Loucy (cell line): ENCODE measurements around the gene ATP11C.

Experiments
- H2AFZ ChIP-seq: fragments of 200-600 bp; sonication (generic); 2 replicates; pipeline ENCODE4 v1.6.0; 2016; ENCODE audit warnings: antibody characterized with exemption, mild to moderate bottlenecking, low read length, moderate library complexity
- H3F3A ChIP-seq: fragments of 200-600 bp; 2 replicates; pipeline ENCODE4 v1.6.0; 2016; ENCODE audit warnings: antibody characterized with exemption, low read depth, mild to moderate bottlenecking
- H3K27me3 ChIP-seq: fragments of 200-600 bp; sonication (generic); 2 replicates; pipeline ENCODE4 v1.6.1; 2014; ENCODE audit warnings: low read length, mild to moderate bottlenecking; ENCODE audit not compliant: insufficient read depth, poor library complexity, severe bottlenecking
- H3K36me3 ChIP-seq: fragments of 200-600 bp; sonication (generic); 2 replicates; pipeline ENCODE4 v1.6.1; 2016; ENCODE audit warnings: low read length; ENCODE audit not compliant: insufficient read depth
- H3K4me1 ChIP-seq: fragments of 200-600 bp; sonication (generic); 2 replicates; pipeline ENCODE4 v1.5.1; 2014; ENCODE audit warnings: low read length, mild to moderate bottlenecking; ENCODE audit not compliant: insufficient read depth, poor library complexity, severe bottlenecking
- H3K4me2 ChIP-seq: fragments of 200-600 bp; sonication (generic); 2 replicates; pipeline ENCODE4 v1.6.0; 2014; ENCODE audit warnings: antibody characterized with exemption, low read length, low read depth, mild to moderate bottlenecking; ENCODE audit not compliant: poor library complexity, severe bottlenecking
- H3K4me3 ChIP-seq: fragments of 200-600 bp; sonication (generic); 2 replicates; pipeline ENCODE4 v1.5.1; 2014; ENCODE audit warnings: low read length, mild to moderate bottlenecking, mixed read lengths; ENCODE audit not compliant: poor library complexity, severe bottlenecking
- H3K79me2 ChIP-seq: fragments of 200-600 bp; sonication (generic); 2 replicates; pipeline ENCODE4 v1.6.1; 2014; ENCODE audit warnings: low read length; ENCODE audit not compliant: insufficient read depth
- H3K9ac ChIP-seq: fragments of 200-600 bp; sonication (generic); 2 replicates; pipeline ENCODE4 v1.6.0; 2014; ENCODE audit warnings: mild to moderate bottlenecking, low read depth, low read length, moderate library complexity; ENCODE audit not compliant: poor library complexity, severe bottlenecking
- H3K9me2 ChIP-seq: fragments of 200-600 bp; sonication (generic); replicated peaks from 2 replicates; pipeline ENCODE4 v1.6.1; 2016; ENCODE audit warnings: low read depth, low read length, mixed read lengths
- H3K9me3 ChIP-seq: fragments of 200-600 bp; sonication (generic); 2 replicates; pipeline ENCODE4 v1.6.1; 2014; ENCODE audit warnings: mild to moderate bottlenecking, antibody characterized with exemption, low read length, low read depth; ENCODE audit not compliant: insufficient read depth
- H4K20me1 ChIP-seq: fragments of 200-600 bp; sonication (generic); 2 replicates; pipeline ENCODE4 v1.6.0; 2014; ENCODE audit warnings: antibody characterized with exemption, low read length, mild to moderate bottlenecking; ENCODE audit not compliant: insufficient read depth, poor library complexity, severe bottlenecking
- CTCF ChIP-seq: fragments of 200-600 bp; sonication (generic); conservative IDR thresholded peaks from 2 replicates; pipeline ENCODE4 v1.5.1; 2014; ENCODE audit warnings: mild to moderate bottlenecking, antibody characterized with exemption, low read length
- EZH2phosphoT487 ChIP-seq: fragments of 200-600 bp; IDR thresholded peaks from 2 replicates; pipeline ENCODE4 v1.6.1; 2018; ENCODE audit warnings: antibody characterized with exemption, mild to moderate bottlenecking, moderate library complexity, borderline replicate concordance

The ATP11C gene

GRCh38 chrX:139804482-139804881 is 128.4 kb downstream of the ATP11C start:
- H3K4me2 ChIP-seq = no peak overlapping the region

GRCh38 chrX:139803224-139803623 is 129.6 kb downstream of the ATP11C start:
- no peaks in the 10 kb centered on the region for H3K4me1 ChIP-seq
- H4K20me1 ChIP-seq = no peaks in the 10 kb centered on the region
- H3K36me3 ChIP-seq = peaks cover 23% of the 10 kb centered on the region; the same call in 1 of the 2 replicates
- H3K9me3 ChIP-seq = no peaks in the 10 kb centered on the region
- H3K4me3 ChIP-seq = no peak overlapping the region
- H3K27me3 ChIP-seq = no peaks in the 10 kb centered on the region
- H3K4me2 ChIP-seq = no peak overlapping the region
- H3F3A ChIP-seq = no peaks in the 10 kb centered on the region
- no peaks in the 10 kb centered on the region for H3K79me2 ChIP-seq
- TF ChIP-seq EZH2phosphoT487 (no peak), CTCF (no peak)
- no peak overlapping the region for H2AFZ ChIP-seq
- no peak overlapping the region for H3K9ac ChIP-seq
- no peaks in the 10 kb centered on the region for H3K9me2 ChIP-seq

More at GRCh38 chrX:139804482-139804881, 128.4 kb downstream of the ATP11C start:
- Histone ChIP-seq H3K9ac (no peak overlapping the region), H3K36me3 (peaks cover 23% of the 10 kb centered on the region; the same call in 1 of the 2 replicates), H3K9me3 (no peaks in the 10 kb centered on the region), H3K27me3 (no peaks in the 10 kb centered on the region), H3K9me2 (no peaks in the 10 kb centered on the region), H3K4me1 (no peaks in the 10 kb centered on the region), H4K20me1 (no peaks in the 10 kb centered on the region), H3K4me3 (no peak overlapping the region), H3K79me2 (no peaks in the 10 kb centered on the region), H3F3A (no peaks in the 10 kb centered on the region), H2AFZ (no peak overlapping the region)
- TF ChIP-seq CTCF = no peak
- TF ChIP-seq EZH2phosphoT487 = no peak

- H3F3A ChIP-seq = no peaks in the 10 kb centered on the region
- H3K4me2 ChIP-seq = no peak overlapping the region
- H3K9me2 ChIP-seq = no peaks in the 10 kb centered on the region
- H3K79me2 ChIP-seq = no peaks in the 10 kb centered on the region
- H2AFZ ChIP-seq = no peak overlapping the region
- H3K4me3 ChIP-seq = no peak overlapping the region
- H3K9me3 ChIP-seq = no peaks in the 10 kb centered on the region
- no peaks in the 10 kb centered on the region for H3K27me3 ChIP-seq
- no peak overlapping the region for H3K9ac ChIP-seq
- TF ChIP-seq EZH2phosphoT487 = no peak
- no peak for TF ChIP-seq CTCF
- peaks cover 27% of the 10 kb centered on the region; the same call in 1 of the 2 replicates for H3K36me3 ChIP-seq
- H4K20me1 ChIP-seq = no peaks in the 10 kb centered on the region
- no peaks in the 10 kb centered on the region for H3K4me1 ChIP-seq
These were observed 130.8 kb downstream of the ATP11C start for GRCh38 chrX:139802048-139802447.
